ENCODE results near the gene GPR3. TPM values are rescaled to one million over a fixed set of nuclear protein-coding genes. Genes with fewer than 3 reads are reported as not detected.

Gene GPR3
- total and polyA plus RNA-seq, 2 of the 13 experiments (the other 11 are each of a cell fraction or from before 2014, with no cell fraction given), result 1.00 to 2.6 TPM

- TF ChIP-seq ZNF687 (CRISPR knock-in tag; IDR thresholded peaks at IDR 0.05), result no peak
- no peak for TF ChIP-seq ZNF749 (CRISPR knock-in tag; IDR thresholded peaks at IDR 0.05; ENCODE audit: borderline replicate concordance)
- no peak for TF ChIP-seq KLF9 (CRISPR knock-in tag; IDR thresholded peaks at IDR 0.05; ENCODE audit: low read depth)
- TF ChIP-seq ZNF292 (CRISPR knock-in tag; IDR thresholded peaks at IDR 0.05; ENCODE audit: borderline replicate concordance, low read depth), result no peak
- no peak for TF ChIP-seq ZFP36L1 (CRISPR knock-in tag; IDR thresholded peaks at IDR 0.05)
- no peak for TF ChIP-seq ZNF142 (CRISPR knock-in tag; IDR thresholded peaks at IDR 0.05)
- TF ChIP-seq ZNF780A (CRISPR knock-in tag; IDR thresholded peaks at IDR 0.05), result no peak
Measured at GRCh38 chr1:27343639-27344025, 48.8 kb upstream of the GPR3 start (continued).
